ENCODE data around the gene IQCF6.

The IQCF6 gene

DNA sequence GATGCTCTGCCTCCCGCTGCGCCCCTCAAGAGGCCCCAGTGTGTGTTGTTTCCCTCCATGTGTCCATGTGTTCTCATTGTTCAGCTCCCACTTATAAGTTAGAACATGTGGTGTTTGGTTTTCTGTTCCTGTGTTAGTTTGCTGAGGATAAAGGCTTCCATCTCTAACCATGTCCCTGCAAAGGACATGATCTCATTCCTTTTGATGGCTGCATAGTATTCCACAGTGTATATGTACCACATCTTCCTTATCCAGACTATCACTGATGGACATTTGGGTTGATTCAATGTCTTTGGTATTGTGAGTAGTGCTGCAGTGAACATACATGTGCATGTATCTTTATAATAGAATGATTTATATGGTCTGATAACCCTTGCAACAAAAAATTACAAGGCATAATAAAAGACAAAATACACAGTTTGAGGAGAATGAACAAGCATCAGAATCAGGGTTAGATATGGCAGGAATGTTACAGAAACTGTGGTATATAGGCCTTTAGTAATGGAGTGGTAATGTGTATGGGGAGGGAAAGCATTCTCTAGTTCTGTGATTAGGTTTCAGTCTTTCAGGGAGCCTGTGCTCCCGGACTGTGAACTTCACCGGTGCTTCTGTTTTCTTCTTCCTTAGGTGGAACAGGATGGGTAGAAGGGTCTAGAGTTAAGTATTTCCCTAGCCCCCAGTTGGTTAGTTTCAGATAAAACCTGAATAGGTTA, 45.0 kb downstream of the IQCF6 start:
- TF ChIP-seq CTCF (IDR thresholded peaks at IDR 0.05; ENCODE audit: insufficient read depth, low read depth, low read length, missing control alignments), result no peak
- H3K4me3 ChIP-seq (ENCODE audit: low read depth, low read length), result no peak overlapping the region
- no peak for DNase-seq (ENCODE audit: low read depth)

DNA sequence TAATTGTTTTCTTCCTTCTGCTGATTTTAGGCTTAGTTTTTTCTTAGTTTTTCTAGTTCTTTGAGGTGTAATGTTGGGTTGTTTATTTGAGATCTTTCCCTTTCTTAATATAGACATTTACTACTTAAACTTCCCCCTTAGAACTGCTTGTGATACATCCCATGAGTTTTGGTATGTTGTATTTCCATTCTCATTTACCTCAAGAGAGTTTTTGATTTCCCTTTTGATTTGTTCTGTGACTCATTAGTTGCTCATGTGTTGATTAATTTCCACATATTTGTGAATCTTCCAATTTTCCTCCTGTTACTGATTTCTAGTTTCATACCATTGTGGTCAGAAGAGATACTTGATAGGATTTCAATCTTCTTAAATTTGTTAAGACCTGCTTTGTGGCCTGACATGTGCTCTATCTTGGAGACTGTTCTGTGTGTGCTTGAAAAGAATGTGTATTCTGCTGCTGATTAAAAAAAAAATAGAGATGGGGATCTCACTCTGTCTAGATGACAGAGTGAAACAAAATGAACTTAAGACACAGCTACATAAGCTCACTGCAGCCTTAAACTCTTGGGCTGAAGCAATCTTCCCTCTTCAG, 49.9 kb downstream of the IQCF6 start:
- no peak for TF ChIP-seq CTCF (IDR thresholded peaks at IDR 0.05; ENCODE audit: insufficient read depth, low read depth, low read length, missing control alignments)
- H3K4me3 ChIP-seq (ENCODE audit: low read depth, low read length), result no peak overlapping the region

More for the DNA sequence above, 49.9 kb downstream of the IQCF6 start:
- DNase-seq (ENCODE audit: low read depth), result no peak

All from GM12865 (cell line).